ENCODE data around the gene RPS25. TPM values are rescaled to one million over a fixed set of nuclear protein-coding genes. Genes with fewer than 3 reads are reported as not detected.

Gene RPS25
- total and polyA plus RNA-seq, 9 of the 15 experiments (the other 6 are each of a cell fraction or from before 2014, with no cell fraction given): 1,553 to 5,486 (median 2,471) TPM

- TF ChIP-seq ESRRA (IDR thresholded peaks at IDR 0.05; ENCODE audit: borderline replicate concordance, low read depth) (peak; percentile 59; the same call in 1 of the 2 replicates), DMBX1 (CRISPR knock-in tag; IDR thresholded peaks at IDR 0.05; ENCODE audit: borderline replicate concordance) (no peak), ZNF764 (CRISPR knock-in tag; IDR thresholded peaks at IDR 0.05; ENCODE audit: low read depth) (no peak), PTTG1 (tag; IDR thresholded peaks at IDR 0.05; ENCODE audit: low read depth) (no peak), NCOR1 (IDR thresholded peaks at IDR 0.05) (no peak), ETS2 (tag; IDR thresholded peaks at IDR 0.05; ENCODE audit: borderline replicate concordance, poor library complexity, severe bottlenecking) (no peak), TSC22D4 (tag; IDR thresholded peaks at IDR 0.05) (no peak), FOXK2 (conservative IDR thresholded peaks at IDR 0.05 in 1 of 2, IDR thresholded peaks at IDR 0.05 in 1 of 2; ENCODE audit: low read depth in 2 of 2) (peak; percentile 67 to 74; a peak in 3 of 4 replicates), E2F6 (IDR thresholded peaks at IDR 0.05; ENCODE audit: borderline replicate concordance in 1 of 2, extremely low read depth in 1 of 2, insufficient read depth in 1 of 2, insufficient read length in 1 of 2, low read depth in 1 of 2, low read length in 1 of 2, poor library complexity in 1 of 2, severe bottlenecking in 1 of 2) (peak; percentile 74 to 84), ZNF696 (CRISPR knock-in tag; conservative IDR thresholded peaks at IDR 0.05) (no peak), PCBP1 (IDR thresholded peaks at IDR 0.05; ENCODE audit: low read depth, low read length, poor library complexity, severe bottlenecking) (peak; percentile 67), ZNF668 (CRISPR knock-in tag; IDR thresholded peaks at IDR 0.05) (no peak), ETS1 (conservative IDR thresholded peaks at IDR 0.05; ENCODE audit: control insufficient read depth, low read depth, low read length) (no peak), HDAC1 (IDR thresholded peaks at IDR 0.05) (0 out of 4 replicates have a peak, but pooled peaks of 1 of the 2 experiments have one; percentile 41), STAT6 (CRISPR knock-in tag; IDR thresholded peaks at IDR 0.05) (no peak; the same call in 1 of the 2 replicates), KLF6 (CRISPR knock-in tag; IDR thresholded peaks at IDR 0.05; ENCODE audit: borderline replicate concordance) (0 out of 2 replicates have a peak, but pooled peaks have one; percentile 12), NFRKB (IDR thresholded peaks at IDR 0.05; ENCODE audit: low read depth) (no peak), GTF2E2 (tag; IDR thresholded peaks at IDR 0.05) (no peak), ZNF449 (CRISPR knock-in tag; IDR thresholded peaks at IDR 0.05) (no peak)
Observed at GRCh38 chr11:118997627-118998387, 20.3 kb downstream of the RPS25 start, which contains the start of gene CENATAC (continued).

Data from K562 (cell line).